GM08714 (cell line): ENCODE measurements around the gene SLC13A1.

Source experiments
- H3K4me3 ChIP-seq: fragments of 200-500 bp; sonication (Bioruptor generic); 2 replicates; pipeline ENCODE4 v1.5.1; 2014; ENCODE audit warnings: mild to moderate bottlenecking, low read length, inconsistent platforms
- ZNF274 ChIP-seq: IDR thresholded peaks from 2 replicates; pipeline ENCODE4 v1.6.1; 2012; ENCODE audit warnings: mild to moderate bottlenecking, low read depth, low read length

SLC13A1 gene

DNA sequence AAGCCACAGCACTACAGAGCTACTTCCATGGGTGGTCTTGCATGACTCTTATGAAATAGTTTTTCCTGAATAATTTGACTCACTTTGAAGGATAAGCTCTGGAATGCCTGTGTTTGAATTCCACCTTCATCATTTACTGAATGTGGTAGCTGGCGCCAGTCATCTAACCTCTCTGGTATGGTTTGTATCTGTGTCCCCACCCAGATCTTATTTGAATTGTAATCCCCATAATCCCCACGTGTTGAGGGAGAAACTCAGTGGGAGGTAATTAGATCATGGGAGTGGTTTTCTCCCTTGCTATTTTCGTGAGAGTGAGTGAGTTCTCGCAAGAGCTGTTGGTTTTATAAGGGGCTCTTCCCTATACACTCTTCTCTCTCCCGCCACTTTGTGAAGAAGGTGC is 11.2 kb upstream of the SLC13A1 start:
- TF ChIP-seq ZNF274, result no peak
- no peak overlapping the region for H3K4me3 ChIP-seq

- H3K4me3 ChIP-seq, result no peak overlapping the region
- no peak for TF ChIP-seq ZNF274
Measured at GRCh38 chr7:123209786-123210185, 10.0 kb upstream of the SLC13A1 start.

- H3K4me3 ChIP-seq, result no peak overlapping the region
Measured at GRCh38 chr7:123208793-123209192, 9.0 kb upstream of the SLC13A1 start.

GRCh38 chr7:123204206-123204835 is 4.6 kb upstream of the SLC13A1 start:
- TF ChIP-seq ZNF274, result no peak
- H3K4me3 ChIP-seq, result no peak overlapping the region

More at GRCh38 chr7:123208793-123209192, 9.0 kb upstream of the SLC13A1 start:
- no peak for TF ChIP-seq ZNF274

- TF ChIP-seq ZNF274, result no peak
- H3K4me3 ChIP-seq, result no peak overlapping the region
Measured at GRCh38 chr7:123201901-123202300, 2.1 kb upstream of the SLC13A1 start.

DNA sequence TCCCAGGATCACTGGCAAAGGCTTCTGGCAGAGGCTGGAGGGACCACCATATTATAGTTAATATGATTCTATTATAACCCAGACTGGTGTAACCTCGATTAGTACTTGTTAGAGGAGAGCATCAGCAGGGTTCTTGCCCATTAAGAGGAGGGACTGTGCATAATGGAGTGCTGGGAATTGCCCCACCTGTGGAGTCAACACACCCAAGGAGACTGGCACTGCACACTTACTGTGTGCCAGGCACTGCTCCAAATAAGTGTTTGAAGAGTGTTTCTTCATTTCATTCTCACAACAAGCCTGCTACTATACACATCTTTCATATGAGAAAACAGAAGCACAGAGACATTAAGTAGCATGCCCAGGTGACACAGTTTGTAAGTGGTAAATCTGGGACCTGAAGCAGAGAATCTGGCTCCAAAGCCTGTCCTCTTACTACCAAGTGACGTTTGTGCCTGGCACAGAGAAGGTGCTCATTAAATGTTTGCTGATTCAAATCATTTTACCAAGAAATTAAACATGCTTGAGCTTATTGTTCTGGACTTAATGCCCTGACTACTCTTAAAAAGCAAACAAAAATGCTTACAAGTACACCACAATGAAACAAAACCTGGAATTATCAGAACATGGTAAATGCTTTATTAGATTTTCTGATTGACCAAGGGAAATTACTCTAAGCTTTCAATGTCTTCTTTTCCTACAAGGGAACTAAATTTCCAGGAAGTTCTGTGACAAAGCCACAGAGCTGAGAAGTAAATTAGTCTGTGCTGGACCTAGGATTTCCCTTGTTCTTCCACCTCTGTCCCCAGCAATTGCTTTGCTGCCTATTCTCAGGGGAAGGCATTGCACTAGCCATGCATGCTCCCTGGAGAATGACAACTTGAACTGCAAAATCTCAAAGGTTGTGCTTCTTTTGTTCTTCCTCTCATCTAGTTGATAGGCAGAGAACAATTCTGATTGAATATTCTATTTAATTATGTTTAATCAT is 809 bp downstream of the SLC13A1 start:
- no peak overlapping the region for H3K4me3 ChIP-seq
- no peak for TF ChIP-seq ZNF274

GRCh38 chr7:123198111-123198510 is 1.7 kb downstream of the SLC13A1 start:
- TF ChIP-seq ZNF274, result no peak

DNA sequence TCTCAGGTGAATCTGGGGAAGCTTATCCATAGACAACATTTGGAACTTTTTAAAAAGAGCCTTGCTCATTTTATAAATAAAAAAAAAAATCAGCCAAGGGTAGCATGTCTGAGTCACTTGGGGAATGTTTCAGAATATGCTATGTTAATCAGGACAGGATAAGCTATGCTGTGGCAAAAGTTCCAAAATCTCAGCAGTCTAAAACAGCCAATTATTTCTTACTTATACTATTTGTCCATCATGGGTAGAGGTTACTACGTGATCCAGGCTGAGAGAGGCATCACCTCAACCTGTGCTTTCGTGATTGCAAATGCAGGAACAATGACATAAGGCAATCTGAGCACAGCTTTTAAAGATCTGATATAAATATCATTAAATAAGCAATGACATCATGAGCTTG is 6.5 kb downstream of the SLC13A1 start:
- TF ChIP-seq ZNF274, result no peak
- no peak overlapping the region for H3K4me3 ChIP-seq

More at GRCh38 chr7:123198111-123198510, 1.7 kb downstream of the SLC13A1 start:
- no peak overlapping the region for H3K4me3 ChIP-seq

GRCh38 chr7:123191132-123191531 is 8.6 kb downstream of the SLC13A1 start:
- H3K4me3 ChIP-seq, result no peak overlapping the region
- TF ChIP-seq ZNF274, result no peak

GRCh38 chr7:123190109-123190831 is 9.5 kb downstream of the SLC13A1 start:
- H3K4me3 ChIP-seq, result no peak overlapping the region
- no peak for TF ChIP-seq ZNF274

GRCh38 chr7:123185756-123186155 is 14.0 kb downstream of the SLC13A1 start:
- TF ChIP-seq ZNF274, result no peak
- H3K4me3 ChIP-seq, result no peak overlapping the region

DNA sequence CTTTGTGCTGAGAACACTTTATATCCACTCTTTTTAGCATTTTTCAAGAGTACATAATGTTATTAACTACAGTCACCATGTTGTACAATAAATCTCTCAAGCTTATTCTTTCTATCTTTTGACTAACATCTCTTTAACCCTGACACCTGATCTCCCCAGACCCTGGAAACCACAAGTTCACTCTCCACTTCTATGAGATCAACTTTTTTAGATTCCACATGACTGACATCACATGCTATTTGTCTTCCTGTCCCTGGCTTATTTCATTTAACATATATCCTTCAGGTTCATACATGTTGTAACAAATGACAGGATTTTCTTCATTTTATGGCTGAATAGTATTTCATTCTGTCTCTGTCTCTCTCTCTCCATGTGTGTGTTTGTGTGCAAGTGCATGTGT is 15.5 kb downstream of the SLC13A1 start:
- no peak overlapping the region for H3K4me3 ChIP-seq
- no peak for TF ChIP-seq ZNF274

DNA sequence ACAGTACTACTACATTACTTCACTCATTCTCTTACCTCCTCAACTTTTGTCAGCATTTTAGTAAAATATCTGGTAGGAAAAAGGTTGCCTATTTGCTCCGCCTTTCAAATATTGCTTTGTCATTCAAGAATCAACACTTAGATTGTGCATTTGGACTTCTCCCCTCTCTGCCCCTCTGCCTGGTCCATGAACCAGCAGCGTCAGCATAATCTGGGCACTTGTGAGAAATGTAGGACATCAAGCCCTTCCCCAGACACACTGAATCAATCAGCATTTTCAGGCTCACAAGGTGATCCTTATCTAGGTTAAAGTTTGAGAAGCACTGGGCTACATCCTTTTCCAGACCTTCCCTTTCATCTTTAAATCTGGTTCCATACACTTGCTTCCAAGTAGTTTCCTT is 16.3 kb downstream of the SLC13A1 start:
- no peak overlapping the region for H3K4me3 ChIP-seq
- TF ChIP-seq ZNF274, result no peak

DNA sequence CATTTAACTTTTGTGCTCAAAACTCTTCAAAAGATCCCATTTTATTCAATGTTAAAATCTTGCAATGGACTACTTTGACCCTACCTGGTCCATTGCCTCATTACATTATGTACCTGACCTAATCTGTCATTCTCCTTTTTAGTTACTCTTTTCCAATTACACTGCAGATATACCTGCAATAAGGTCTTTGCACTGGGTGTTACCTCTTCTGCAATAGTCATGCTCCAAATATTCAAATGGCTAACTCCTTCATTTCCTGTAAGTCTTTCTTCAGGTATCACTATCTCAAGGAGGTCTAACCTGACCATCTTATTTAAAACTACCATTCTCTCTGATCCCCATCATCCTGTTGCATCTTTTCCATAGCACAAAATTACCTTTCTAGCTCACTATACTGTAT is 22.3 kb downstream of the SLC13A1 start:
- no peak for TF ChIP-seq ZNF274

More for the DNA sequence above, 22.3 kb downstream of the SLC13A1 start:
- H3K4me3 ChIP-seq, result no peak overlapping the region
